ENCODE measurements around the gene U2AF2.

GRCh38 chr19:55605637-55606470, 49.0 kb upstream of the U2AF2 start, which contains the start of gene ZNF865:
- TF ChIP-seq CTCF (optimal IDR thresholded peaks at IDR 0.05 in 1 of 3, IDR thresholded peaks at IDR 0.05 in 1 of 3, conservative IDR thresholded peaks at IDR 0.05 in 1 of 3; ENCODE audit: extremely low read depth in 1 of 3, insufficient read depth in 2 of 3, low read length in 3 of 3): peak; percentile 88 to 91 (median 91)
- TF ChIP-seq EZH2 (IDR thresholded peaks at IDR 0.05; ENCODE audit: low read length): no peak

All from keratinocyte (primary cell).